Mucosa of stomach (tissue), 1 donor: ENCODE data around the gene EFNA5.

ENCODE experiments used
- H3K27me3 ChIP-seq: one replicate; pipeline ENCODE4 v1.7.0; 2013; ENCODE audit warnings: mild to moderate bottlenecking, low read length; ENCODE audit not compliant: control insufficient read depth, insufficient read depth
- H3K36me3 ChIP-seq: one replicate; pipeline ENCODE4 v1.7.0; 2013; ENCODE audit warnings: low read length; ENCODE audit not compliant: control insufficient read depth, insufficient read depth
- H3K4me1 ChIP-seq: one replicate; pipeline ENCODE4 v1.7.0; 2013; ENCODE audit warnings: mild to moderate bottlenecking, low read length; ENCODE audit not compliant: control insufficient read depth, insufficient read depth
- H3K4me3 ChIP-seq: one replicate; pipeline ENCODE4 v1.7.0; 2013; ENCODE audit warnings: low read length
- H3K9ac ChIP-seq: one replicate; pipeline ENCODE4 v1.7.0; 2013; ENCODE audit warnings: mild to moderate bottlenecking, low read length, moderate library complexity
- H3K9me3 ChIP-seq: one replicate; pipeline ENCODE4 v1.7.0; 2013; ENCODE audit warnings: mild to moderate bottlenecking, low read length, moderate library complexity; ENCODE audit not compliant: control insufficient read depth
- donor health status: Pancreatic carcinoma.

The EFNA5 gene

GRCh38 chr5:107428303-107428813 lies 242.4 kb downstream of the EFNA5 start:
- Histone ChIP-seq H3K27me3 (no peaks in the 10 kb centered on the region), H3K4me1 (peaks cover 11% of the 10 kb centered on the region), H3K36me3 (no peaks in the 10 kb centered on the region), H3K4me3 (no peak overlapping the region), H3K9me3 (no peaks in the 10 kb centered on the region), H3K9ac (no peak overlapping the region)

- no peak overlapping the region for H3K9ac ChIP-seq
- H3K4me1 ChIP-seq, result peaks cover 4% of the 10 kb centered on the region
- no peaks in the 10 kb centered on the region for H3K9me3 ChIP-seq
- no peaks in the 10 kb centered on the region for H3K27me3 ChIP-seq
- H3K36me3 ChIP-seq, result no peaks in the 10 kb centered on the region
- no peak overlapping the region for H3K4me3 ChIP-seq
Observed at GRCh38 chr5:107426872-107427271, 243.9 kb downstream of the EFNA5 start.

GRCh38 chr5:107426209-107426608 lies 244.5 kb downstream of the EFNA5 start:
- no peaks in the 10 kb centered on the region for H3K36me3 ChIP-seq
- H3K4me3 ChIP-seq, result no peak overlapping the region
- no peaks in the 10 kb centered on the region for H3K9me3 ChIP-seq
- no peaks in the 10 kb centered on the region for H3K4me1 ChIP-seq
- no peak overlapping the region for H3K9ac ChIP-seq
- H3K27me3 ChIP-seq, result no peaks in the 10 kb centered on the region

GRCh38 chr5:107425541-107426031 lies 245.2 kb downstream of the EFNA5 start:
- Histone ChIP-seq H3K4me1 (no peaks in the 10 kb centered on the region), H3K9me3 (no peaks in the 10 kb centered on the region), H3K36me3 (no peaks in the 10 kb centered on the region), H3K27me3 (no peaks in the 10 kb centered on the region), H3K9ac (no peak overlapping the region), H3K4me3 (no peak overlapping the region)

- Histone ChIP-seq H3K36me3 (no peaks in the 10 kb centered on the region), H3K9ac (no peak overlapping the region), H3K4me3 (no peak overlapping the region), H3K4me1 (no peaks in the 10 kb centered on the region), H3K9me3 (no peaks in the 10 kb centered on the region), H3K27me3 (no peaks in the 10 kb centered on the region)
Observed at GRCh38 chr5:107424491-107424890, 246.2 kb downstream of the EFNA5 start.

- no peaks in the 10 kb centered on the region for H3K36me3 ChIP-seq
- H3K27me3 ChIP-seq, result no peaks in the 10 kb centered on the region
- no peaks in the 10 kb centered on the region for H3K4me1 ChIP-seq
- no peaks in the 10 kb centered on the region for H3K9me3 ChIP-seq
- H3K9ac ChIP-seq, result no peak overlapping the region
- H3K4me3 ChIP-seq, result no peak overlapping the region
Observed at GRCh38 chr5:107422494-107422893, 248.2 kb downstream of the EFNA5 start.

- Histone ChIP-seq H3K4me3 (no peak overlapping the region), H3K9ac (no peak overlapping the region), H3K4me1 (peaks cover 7% of the 10 kb centered on the region), H3K9me3 (no peaks in the 10 kb centered on the region), H3K27me3 (no peaks in the 10 kb centered on the region), H3K36me3 (no peaks in the 10 kb centered on the region)
Observed at GRCh38 chr5:107419498-107419897, 251.2 kb downstream of the EFNA5 start.

- no peak overlapping the region for H3K4me3 ChIP-seq
- H3K9ac ChIP-seq, result no peak overlapping the region
- H3K27me3 ChIP-seq, result no peaks in the 10 kb centered on the region
- no peaks in the 10 kb centered on the region for H3K36me3 ChIP-seq
- H3K4me1 ChIP-seq, result peaks cover 7% of the 10 kb centered on the region
- H3K9me3 ChIP-seq, result no peaks in the 10 kb centered on the region
Observed at GRCh38 chr5:107418902-107419301, 251.8 kb downstream of the EFNA5 start.

- H3K4me3 ChIP-seq, result no peak overlapping the region
- no peaks in the 10 kb centered on the region for H3K36me3 ChIP-seq
- H3K27me3 ChIP-seq, result no peaks in the 10 kb centered on the region
- H3K4me1 ChIP-seq, result peaks cover 7% of the 10 kb centered on the region
- no peaks in the 10 kb centered on the region for H3K9me3 ChIP-seq
- no peak overlapping the region for H3K9ac ChIP-seq
Observed at GRCh38 chr5:107418071-107418470, 252.7 kb downstream of the EFNA5 start.

- no peaks in the 10 kb centered on the region for H3K36me3 ChIP-seq
Observed at GRCh38 chr5:107415762-107416161, 255.0 kb downstream of the EFNA5 start.

GRCh38 chr5:107414802-107415201 lies 255.9 kb downstream of the EFNA5 start:
- Histone ChIP-seq H3K36me3 (no peaks in the 10 kb centered on the region), H3K4me3 (no peak overlapping the region), H3K4me1 (peaks cover 7% of the 10 kb centered on the region), H3K27me3 (no peaks in the 10 kb centered on the region), H3K9me3 (no peaks in the 10 kb centered on the region), H3K9ac (no peak overlapping the region)

More at GRCh38 chr5:107415762-107416161, 255.0 kb downstream of the EFNA5 start:
- Histone ChIP-seq H3K27me3 (no peaks in the 10 kb centered on the region), H3K9ac (no peak overlapping the region), H3K4me1 (peaks cover 7% of the 10 kb centered on the region), H3K9me3 (no peaks in the 10 kb centered on the region), H3K4me3 (no peak overlapping the region)

GRCh38 chr5:107413754-107414153 lies 257.0 kb downstream of the EFNA5 start:
- Histone ChIP-seq H3K9me3 (no peaks in the 10 kb centered on the region), H3K36me3 (no peaks in the 10 kb centered on the region), H3K27me3 (no peaks in the 10 kb centered on the region), H3K9ac (no peak overlapping the region), H3K4me3 (no peak overlapping the region), H3K4me1 (peaks cover 7% of the 10 kb centered on the region)

- H3K9me3 ChIP-seq, result no peaks in the 10 kb centered on the region
- H3K4me3 ChIP-seq, result no peak overlapping the region
- H3K36me3 ChIP-seq, result no peaks in the 10 kb centered on the region
- no peak overlapping the region for H3K9ac ChIP-seq
- H3K27me3 ChIP-seq, result no peaks in the 10 kb centered on the region
- H3K4me1 ChIP-seq, result no peaks in the 10 kb centered on the region
Observed at GRCh38 chr5:107408564-107408963, 262.2 kb downstream of the EFNA5 start.
